SK-N-SH (cell line): ENCODE measurements around the gene KCNMB1.

Experiments
- FOXM1 ChIP-seq: IDR thresholded peaks from 2 replicates; pipeline ENCODE4 v1.4.0; 2012; ENCODE audit warnings: low read depth, mild to moderate bottlenecking
- NFIC ChIP-seq: IDR thresholded peaks from 2 replicates; pipeline ENCODE4 v1.4.0; 2012; ENCODE audit warnings: borderline replicate concordance
- NRF1 ChIP-seq: IDR thresholded peaks from 2 replicates; pipeline ENCODE4 v1.6.1; 2012; ENCODE audit warnings: low read depth, mild to moderate bottlenecking, low read length
- RFX5 ChIP-seq: IDR thresholded peaks from 2 replicates; pipeline ENCODE4 v1.6.1; 2012; ENCODE audit warnings: mild to moderate bottlenecking, improper control_type of control experiment, low read length
- RXRA ChIP-seq: IDR thresholded peaks from 2 replicates; pipeline ENCODE4 v1.4.0; 2012; ENCODE audit warnings: low read depth, mild to moderate bottlenecking, borderline replicate concordance

DNA sequence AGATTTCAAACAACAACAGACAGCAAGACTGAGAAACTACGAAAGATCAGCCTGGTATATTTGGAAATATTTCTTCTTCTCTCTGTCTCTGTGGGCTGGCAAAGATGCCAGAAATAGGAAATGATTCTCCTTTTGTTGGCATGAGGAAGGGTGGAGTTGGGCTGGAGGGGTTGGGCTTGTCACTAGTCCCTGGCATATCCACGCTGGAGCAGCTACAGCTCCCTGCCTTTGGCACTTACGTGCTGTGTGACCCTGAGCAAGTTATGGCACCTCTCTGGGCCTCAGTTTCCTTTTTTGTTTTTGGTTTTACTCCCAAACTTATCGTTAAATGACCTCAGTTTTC lies 354 bp upstream of the KCNMB1 start:
- no peak for TF ChIP-seq NFIC
- TF ChIP-seq FOXM1 = no peak
- no peak for TF ChIP-seq NRF1
- TF ChIP-seq RXRA = no peak
- no peak for TF ChIP-seq RFX5
